GM12878 (cell line): ENCODE data around the gene THEM4. TPM values are rescaled to one million over a fixed set of nuclear protein-coding genes. Genes with fewer than 3 reads are reported as not detected.

ENCODE experiments used
- ATAC-seq: fragments of 200-7000 bp; cut with Tn5 transposase; 3 replicates; pipeline ENCODE4 v1.9.1; 2020; ENCODE audit warnings: mild to moderate bottlenecking, moderate library complexity
- BruUV-seq: library from RNA; stranded (reverse); fragments of 400-500 nt; replicated peaks from 2 replicates; lab custom pipeline; 2021; lab: Mats Ljungman, UMichigan
- CTCF ChIA-PET: fragments of 300-600 bp; sonication (Branson Sonifier 250); formaldehyde crosslinking; extraction: SDS; loops from one replicate; lab custom pipeline; 2021; ENCODE audit warnings: inconsistent platforms; lab: Yijun Ruan, JAX
- POLR2A ChIA-PET: fragments of 350-600 bp; formaldehyde crosslinking; extraction: SDS; loops from one replicate; lab custom pipeline; 2021; ENCODE audit warnings: inconsistent platforms; lab: Charles Lee
- RAD21 ChIA-PET: fragments of 300-600 bp; sonication (Branson Sonifier 250); formaldehyde crosslinking; loops from one replicate; lab custom pipeline; 2023; ENCODE audit warnings: antibody characterized with exemption; ENCODE audit not compliant: unreplicated experiment; lab: Charles Lee
- SMC1A ChIA-PET: fragments of 300-600 bp; sonication (Branson Sonifier 250); formaldehyde crosslinking; loops from one replicate; lab custom pipeline; 2023; ENCODE audit not compliant: unreplicated experiment, uncharacterized antibody; lab: Charles Lee
- DNase-seq: peaks from one replicate; pipeline ENCODE4 v3.0.0-alpha.2; 2011; ENCODE audit warnings: low read depth, low spot score
- FAIRE-seq: peaks from 3 replicates; lab custom pipeline; 2011; peaks lifted over from hg19 to GRCh38; lab: Jason Lieb, UNC
- H2AFZ ChIP-seq: 2 replicates; pipeline ENCODE4 v1.6.0; 2011; ENCODE audit warnings: low read depth, low read length, control low read depth; ENCODE audit not compliant: control insufficient read depth
- H3K27ac ChIP-seq: 2 replicates; pipeline ENCODE4 v1.5.1; 2011; ENCODE audit warnings: control low read depth; ENCODE audit not compliant: control insufficient read depth, insufficient read depth
- H3K27me3 ChIP-seq, 2 experiments: replicated peaks in 1 of 2; 2 replicates each; pipeline versions ENCODE4 v1.6.0 to v1.6.1; 2011; ENCODE audit warnings: low read length in 1 of 2; ENCODE audit not compliant: control insufficient read depth in 2 of 2, insufficient read depth in 2 of 2
- H3K36me3 ChIP-seq, 2 experiments: 2 replicates each; pipeline ENCODE4 v1.5.1; 2011; ENCODE audit warnings: low read length in 1 of 2; ENCODE audit not compliant: control insufficient read depth in 2 of 2, insufficient read depth in 2 of 2
- H3K4me1 ChIP-seq: 2 replicates; pipeline ENCODE4 v1.6.1; 2011; ENCODE audit warnings: mild to moderate bottlenecking, low read length, moderate library complexity, mixed read lengths; ENCODE audit not compliant: control insufficient read depth, insufficient read depth
- H3K4me2 ChIP-seq: 2 replicates; pipeline ENCODE4 v1.6.0; 2011; ENCODE audit warnings: control low read depth; ENCODE audit not compliant: control insufficient read depth, insufficient read depth
- H3K4me3 ChIP-seq: fragments of 200-600 bp; sonication (generic); 2 replicates; pipeline ENCODE4 v1.5.1; 2016
- H3K79me2 ChIP-seq: 2 replicates; pipeline ENCODE4 v1.6.0; 2011; ENCODE audit warnings: low read length; ENCODE audit not compliant: control insufficient read depth, insufficient read depth
- H3K9ac ChIP-seq: 2 replicates; pipeline ENCODE4 v1.8.0; 2011; ENCODE audit warnings: low read length, control low read depth, mixed read lengths; ENCODE audit not compliant: control insufficient read depth, insufficient read depth
- H3K9me3 ChIP-seq: replicated peaks from 3 replicates; pipeline ENCODE4 v1.5.1; 2011; ENCODE audit warnings: mild to moderate bottlenecking, low read length; ENCODE audit not compliant: control insufficient read depth, insufficient read depth
- H4K20me1 ChIP-seq: 2 replicates; pipeline ENCODE4 v1.6.0; 2011; ENCODE audit not compliant: control insufficient read depth, insufficient read depth
- FOXM1 ChIP-seq: IDR thresholded peaks from 2 replicates; pipeline ENCODE4 v1.6.1; 2012; ENCODE audit warnings: low read depth, mild to moderate bottlenecking, inconsistent platforms, low read length, moderate library complexity
- JUNB ChIP-seq: IDR thresholded peaks from 2 replicates; pipeline ENCODE4 v1.6.1; 2016; ENCODE audit warnings: antibody characterized with exemption, mild to moderate bottlenecking
- NR2F1 ChIP-seq: fragments of 450-650 bp; conservative IDR thresholded peaks from 2 replicates; pipeline ENCODE4 v1.6.1; 2017; ENCODE audit warnings: mild to moderate bottlenecking
- RAD51 ChIP-seq: fragments of 450-650 bp; IDR thresholded peaks from 2 replicates; pipeline ENCODE4 v1.6.1; 2016; ENCODE audit warnings: moderate library complexity, mild to moderate bottlenecking, inconsistent platforms
- SPI1 ChIP-seq: IDR thresholded peaks from 2 replicates; pipeline ENCODE4 v1.6.1; 2011; ENCODE audit warnings: low read depth, mild to moderate bottlenecking, low read length, moderate library complexity, borderline replicate concordance; ENCODE audit not compliant: insufficient read depth
- ZNF384 ChIP-seq: IDR thresholded peaks from 2 replicates; pipeline ENCODE4 v1.6.1; 2012; ENCODE audit warnings: low read depth, mild to moderate bottlenecking, low read length, improper control_type of control experiment, borderline replicate concordance
- WGBS: methylation state at CpG from one replicate; pipeline ENCODE4 v1.1.6; 2016; ENCODE audit warnings: low lambda C conversion rate; ENCODE audit not compliant: insufficient replicate concordance, insufficient coverage; ENCODE audit errors: missing lambda C conversion rate; 5-methylcytosine and 5-hydroxymethylcytosine counted together
- in situ Hi-C: fragments of 300-500 bp; cut with MboI; formaldehyde crosslinking; loops from 9 replicates; pipeline ENCODE4 v1.14.3; 2018; ENCODE audit warnings: mixed read lengths
- intact Hi-C: fragments of 100-400 bp; cut with micrococcal nuclease; formaldehyde crosslinking; loops from one replicate; pipeline ENCODE4 v1.14.2; 2022; ENCODE audit not compliant: unreplicated experiment
- polyA plus RNA-seq, 11 experiments: library from polyadenylated mRNA; depleted of rRNA in 4 of 11; unstranded in 6 of 11; stranded (reverse) in 5 of 11; fragments of >200 nt; fragmentation: Nextera tagmentation in 4 of 11; fragmentation: Illumina TruSeq in 1 of 11; extraction: Ambion mirVana in 4 of 11; extraction: Trizol in 1 of 11; gene quantifications; 1 replicate in 1 of 11; 2 replicates in 10 of 11; pipeline versions ENCODE4 v1.2.1 to v1.2.3, GENCODE V29; 2011 to 2016; ENCODE audit warnings: inconsistent platforms in 2 of 11, missing spikeins in 2 of 11, low read depth in 1 of 11
- total RNA-seq, 4 experiments: library from RNA; depleted of rRNA in 3 of 4; stranded (reverse); fragments of >200 nt in 3 of 4; fragmentation: Illumina TruSeq in 1 of 4; extraction: Trizol in 1 of 4; gene quantifications; 2 replicates each; pipeline versions ENCODE4 v1.2.1 to v1.2.3, GENCODE V29; 2013 to 2021
- TF ChIP-seq, protein P1 (sequence below): fragments of 450-650 bp; IDR thresholded peaks from 2 replicates; pipeline ENCODE4 v1.6.1; 2017; ENCODE audit warnings: low read depth, mild to moderate bottlenecking, moderate library complexity

The THEM4 gene
- total and polyA plus RNA-seq, 10 of the 15 experiments (the other 5 are each of a cell fraction or from before 2014, with no cell fraction given), result 3.4 to 30.8 (median 17.9) TPM

GRCh38 chr1:151849126-151849525 is 60.2 kb downstream of the THEM4 start:
- ATAC-seq (no peak), DNase-seq (no peak), FAIRE-seq (no peak)
- peaks cover 0 to 3% of the 10 kb centered on the region in 2 experiments; a peak in 1 of 4 replicates for H3K27me3 ChIP-seq
- ChIA-PET CTCF (interaction anchor here (1.0 to 2.0 kb wide), 2 partner anchors 9 kb away, joined by 3 to 6 read pairs; partner anchors contain the start of gene C2CD4D), RAD21 (no interaction called here), POLR2A (interaction anchor here (0.7 to 1.1 kb wide), 3 partner anchors 9 to 538 kb away, joined by 3 to 4 read pairs (median 3); no protein-coding TSS in a partner anchor), SMC1A (interaction anchor here (1.0 to 2.1 kb wide), 6 partner anchors 9 to 129 kb away, joined by 3 to 7 read pairs (median 4); partner anchors contain the start of gene C2CD4D)
- no peak overlapping the region for H3K27ac ChIP-seq
- H3K4me2 ChIP-seq, result no peak overlapping the region
- intact Hi-C loops, result no loop called here
- no peak overlapping the region for H3K4me3 ChIP-seq
- H3K36me3 ChIP-seq, result no peaks in the 10 kb centered on the region
- no peaks in the 10 kb centered on the region for H3K9me3 ChIP-seq
- no peaks in the 10 kb centered on the region for H3K79me2 ChIP-seq
- TF ChIP-seq RAD51 (no peak), FOXM1 (no peak), NR2F1 (no peak), SPI1 (no peak), JUNB (no peak), ZNF384 (no peak)
- TF ChIP-seq, protein P1, sequence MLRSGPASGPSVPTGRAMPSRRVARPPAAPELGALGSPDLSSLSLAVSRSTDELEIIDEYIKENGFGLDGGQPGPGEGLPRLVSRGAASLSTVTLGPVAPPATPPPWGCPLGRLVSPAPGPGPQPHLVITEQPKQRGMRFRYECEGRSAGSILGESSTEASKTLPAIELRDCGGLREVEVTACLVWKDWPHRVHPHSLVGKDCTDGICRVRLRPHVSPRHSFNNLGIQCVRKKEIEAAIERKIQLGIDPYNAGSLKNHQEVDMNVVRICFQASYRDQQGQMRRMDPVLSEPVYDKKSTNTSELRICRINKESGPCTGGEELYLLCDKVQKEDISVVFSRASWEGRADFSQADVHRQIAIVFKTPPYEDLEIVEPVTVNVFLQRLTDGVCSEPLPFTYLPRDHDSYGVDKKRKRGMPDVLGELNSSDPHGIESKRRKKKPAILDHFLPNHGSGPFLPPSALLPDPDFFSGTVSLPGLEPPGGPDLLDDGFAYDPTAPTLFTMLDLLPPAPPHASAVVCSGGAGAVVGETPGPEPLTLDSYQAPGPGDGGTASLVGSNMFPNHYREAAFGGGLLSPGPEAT, result no peak
- in situ Hi-C loops, result no loop called here
- no peak overlapping the region for H2AFZ ChIP-seq
- no TSS peak for BruUV-seq
- WGBS, result 24% methylated on average over 3 of the region's 3 CpGs
- H3K9ac ChIP-seq, result no peak overlapping the region
- H3K4me1 ChIP-seq, result no peaks in the 10 kb centered on the region
- H4K20me1 ChIP-seq, result no peaks in the 10 kb centered on the region
